ENCODE results near the gene MRPL24. TPM values are rescaled to one million over a fixed set of nuclear protein-coding genes. Genes with fewer than 3 reads are reported as not detected.

Gene MRPL24
- total and polyA plus RNA-seq, 9 of the 15 experiments (the other 6 are each of a cell fraction or from before 2014, with no cell fraction given): 74.3 to 267 (median 113) TPM

DNA sequence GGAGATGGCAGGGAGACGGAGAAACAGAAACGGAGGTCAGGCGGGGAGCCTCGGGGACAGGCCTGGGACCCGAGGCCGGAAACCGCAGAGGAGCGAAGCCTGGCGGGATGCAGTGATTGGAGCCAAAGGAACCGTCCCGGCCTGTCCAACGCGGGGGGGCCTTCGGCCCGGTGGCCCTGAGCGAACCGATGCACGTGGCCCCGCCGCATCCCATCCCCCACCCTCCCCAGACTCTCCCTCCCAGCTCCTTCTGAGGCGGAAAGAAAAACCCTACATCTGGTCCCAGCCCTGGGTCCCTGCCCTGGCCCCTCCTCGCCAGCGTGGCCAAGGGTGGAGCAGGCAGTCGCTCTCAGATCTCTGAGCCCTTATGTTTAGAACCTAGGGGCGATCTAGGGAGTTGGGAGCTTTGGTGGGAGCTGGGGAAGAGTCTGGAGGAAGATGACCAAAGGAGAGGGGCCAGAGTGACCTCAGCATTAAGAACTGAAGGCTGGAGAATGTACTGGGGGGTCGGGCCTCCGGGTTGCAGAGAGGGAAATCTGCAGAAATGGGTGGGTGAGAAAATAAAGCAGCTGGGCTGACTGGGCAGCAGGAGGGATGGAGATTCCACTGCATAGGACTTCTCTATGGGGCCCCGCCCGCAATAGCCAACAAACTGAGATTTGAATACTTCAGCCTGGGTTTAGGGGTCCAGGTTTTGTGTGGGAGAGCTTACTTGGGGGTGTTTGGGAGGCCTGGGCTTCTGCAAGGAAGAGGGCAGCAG, 34.1 kb downstream of the MRPL24 start:
- WGBS (ENCODE audit: insufficient coverage, low coverage, missing lambda C conversion rate): 22% methylated on average over 19 of the region's 29 CpGs
- no TSS peak for BruUV-seq (replicated peaks)
- Histone ChIP-seq H3K27me3 (ENCODE audit: control insufficient read depth in 2 of 2, insufficient read depth in 2 of 2, low read length in 2 of 2) (no peaks in the 10 kb centered on the region), H3K9me3 (replicated peaks; ENCODE audit: control insufficient read depth, insufficient read depth, low read depth, low read length) (no peaks in the 10 kb centered on the region), H3K9ac (ENCODE audit: insufficient read depth in 1 of 2, low read depth in 2 of 2, low read length in 2 of 2) (peak overlapping the region; percentile 64 to 87), H3K27ac (ENCODE audit: extremely low read depth, low read depth, low read length) (peak overlapping the region; percentile 30; the same call in 1 of the 3 replicates), H3K36me3 (ENCODE audit: control insufficient read depth, insufficient read depth, low read length) (no peaks in the 10 kb centered on the region), H4K20me1 (replicated peaks; ENCODE audit: control insufficient read depth, insufficient read depth, low read length) (no peaks in the 10 kb centered on the region), H3K4me1 (replicated peaks in 1 of 2; ENCODE audit: control insufficient read depth in 2 of 2, insufficient read depth in 2 of 2, low read length in 2 of 2) (peaks cover 7 to 26% of the 10 kb centered on the region in 2 experiments; a peak in 4 of 5 replicates), H3K9me1 (ENCODE audit: control insufficient read depth, insufficient read depth, low read length) (no peaks in the 10 kb centered on the region), H3K4me2 (ENCODE audit: insufficient read depth, low read length) (peak overlapping the region; percentile 87), H3K4me3 (peak overlapping the region; percentile 47; the same call in 1 of the 2 replicates), H3K79me2 (ENCODE audit: control insufficient read depth, insufficient read depth, low read length) (no peaks in the 10 kb centered on the region), H2AFZ (ENCODE audit: low read depth, low read length) (peak overlapping the region; percentile 99)
- FAIRE-seq (no peak), DNase-seq (ENCODE audit: extremely low read depth in 1 of 4, low spot score in 3 of 4) (peak in 3 of 4 experiments; percentile 33 to 51 (median 48)), ATAC-seq (peak; percentile 12)
- ChIA-PET CTCF (ENCODE audit: low intra/inter-chr PET ratio) (interaction anchor here (0.8 to 4.4 kb wide), 5 partner anchors 14 to 47 kb away, joined by 3 to 64 read pairs (median 9); no protein-coding TSS in a partner anchor), POLR2A (interaction anchor here (0.5 to 3.0 kb wide), 11 partner anchors 8 to 541 kb away, joined by 3 to 21 read pairs (median 5); partner anchors contain the start of genes METTL25B and MRPL24)
- in situ Hi-C loops (cut with MboI) (no loop called here), intact Hi-C loops (cut with micrococcal nuclease) (loop anchor here (1.0 kb wide), 2 partner anchors 18 to 19 kb away; no protein-coding TSS in a partner anchor)
- TF ChIP-seq LEF1 (IDR thresholded peaks at IDR 0.05): 0 out of 2 replicates have a peak, but pooled peaks have one; percentile 12
- no peak for TF ChIP-seq ZNF12 (CRISPR knock-in tag; IDR thresholded peaks at IDR 0.05)
- TF ChIP-seq SNRNP70 (optimal IDR thresholded peaks at IDR 0.05; ENCODE audit: low read depth, low read length): no peak
- TF ChIP-seq MAZ (CRISPR knock-in tag; conservative IDR thresholded peaks at IDR 0.05 in 1 of 2, IDR thresholded peaks at IDR 0.05 in 1 of 2): no peak
- no peak for TF ChIP-seq CXXC5 (CRISPR knock-in tag; IDR thresholded peaks at IDR 0.05)
- no peak for TF ChIP-seq ZBTB17 (CRISPR knock-in tag; IDR thresholded peaks at IDR 0.05)
- TF ChIP-seq, protein P1, sequence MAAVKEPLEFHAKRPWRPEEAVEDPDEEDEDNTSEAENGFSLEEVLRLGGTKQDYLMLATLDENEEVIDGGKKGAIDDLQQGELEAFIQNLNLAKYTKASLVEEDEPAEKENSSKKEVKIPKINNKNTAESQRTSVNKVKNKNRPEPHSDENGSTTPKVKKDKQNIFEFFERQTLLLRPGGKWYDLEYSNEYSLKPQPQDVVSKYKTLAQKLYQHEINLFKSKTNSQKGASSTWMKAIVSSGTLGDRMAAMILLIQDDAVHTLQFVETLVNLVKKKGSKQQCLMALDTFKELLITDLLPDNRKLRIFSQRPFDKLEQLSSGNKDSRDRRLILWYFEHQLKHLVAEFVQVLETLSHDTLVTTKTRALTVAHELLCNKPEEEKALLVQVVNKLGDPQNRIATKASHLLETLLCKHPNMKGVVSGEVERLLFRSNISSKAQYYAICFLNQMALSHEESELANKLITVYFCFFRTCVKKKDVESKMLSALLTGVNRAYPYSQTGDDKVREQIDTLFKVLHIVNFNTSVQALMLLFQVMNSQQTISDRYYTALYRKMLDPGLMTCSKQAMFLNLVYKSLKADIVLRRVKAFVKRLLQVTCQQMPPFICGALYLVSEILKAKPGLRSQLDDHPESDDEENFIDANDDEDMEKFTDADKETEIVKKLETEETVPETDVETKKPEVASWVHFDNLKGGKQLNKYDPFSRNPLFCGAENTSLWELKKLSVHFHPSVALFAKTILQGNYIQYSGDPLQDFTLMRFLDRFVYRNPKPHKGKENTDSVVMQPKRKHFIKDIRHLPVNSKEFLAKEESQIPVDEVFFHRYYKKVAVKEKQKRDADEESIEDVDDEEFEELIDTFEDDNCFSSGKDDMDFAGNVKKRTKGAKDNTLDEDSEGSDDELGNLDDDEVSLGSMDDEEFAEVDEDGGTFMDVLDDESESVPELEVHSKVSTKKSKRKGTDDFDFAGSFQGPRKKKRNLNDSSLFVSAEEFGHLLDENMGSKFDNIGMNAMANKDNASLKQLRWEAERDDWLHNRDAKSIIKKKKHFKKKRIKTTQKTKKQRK (IDR thresholded peaks at IDR 0.05; ENCODE audit: borderline replicate concordance, low read depth, low read length): no peak
- TF ChIP-seq RBBP5 (IDR thresholded peaks at IDR 0.05; ENCODE audit: borderline replicate concordance, insufficient read depth, low read length, poor library complexity, severe bottlenecking): no peak
- TF ChIP-seq ZNF695 (CRISPR knock-in tag; IDR thresholded peaks at IDR 0.05): no peak
- TF ChIP-seq ZNF589 (CRISPR knock-in tag; IDR thresholded peaks at IDR 0.05; ENCODE audit: low read depth): no peak
- TF ChIP-seq, protein P2, sequence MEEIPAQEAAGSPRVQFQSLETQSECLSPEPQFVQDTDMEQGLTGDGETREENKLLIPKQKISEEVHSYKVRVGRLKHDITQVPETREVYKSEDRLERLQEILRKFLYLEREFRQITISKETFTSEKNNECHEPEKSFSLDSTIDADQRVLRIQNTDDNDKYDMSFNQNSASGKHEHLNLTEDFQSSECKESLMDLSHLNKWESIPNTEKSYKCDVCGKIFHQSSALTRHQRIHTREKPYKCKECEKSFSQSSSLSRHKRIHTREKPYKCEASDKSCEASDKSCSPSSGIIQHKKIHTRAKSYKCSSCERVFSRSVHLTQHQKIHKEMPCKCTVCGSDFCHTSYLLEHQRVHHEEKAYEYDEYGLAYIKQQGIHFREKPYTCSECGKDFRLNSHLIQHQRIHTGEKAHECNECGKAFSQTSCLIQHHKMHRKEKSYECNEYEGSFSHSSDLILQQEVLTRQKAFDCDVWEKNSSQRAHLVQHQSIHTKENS (CRISPR knock-in tag; IDR thresholded peaks at IDR 0.05): no peak
- TF ChIP-seq ZFX (CRISPR knock-in tag; IDR thresholded peaks at IDR 0.05): peak; percentile 37; the same call in 1 of the 2 replicates
- peak in 1 of 2 experiments; percentile 24; a peak in 2 of 4 replicates for TF ChIP-seq KDM1A (IDR thresholded peaks at IDR 0.05)
- TF ChIP-seq RCOR1 (IDR thresholded peaks at IDR 0.05; ENCODE audit: borderline replicate concordance in 1 of 2, low read depth in 2 of 2, low read length in 2 of 2): peak in 1 of 2 experiments; percentile 55; a peak in 1 of 4 replicates
- no peak for TF ChIP-seq ZNF584 (CRISPR knock-in tag; IDR thresholded peaks at IDR 0.05; ENCODE audit: low read depth)
- TF ChIP-seq CHD1 (IDR thresholded peaks at IDR 0.05; ENCODE audit: low read length): no peak
